ENCODE measurements around the gene VAMP4.
A peak's percentile ranks its signal among the peaks of the same experiment; 100 is the strongest.

Gene VAMP4, protein sequence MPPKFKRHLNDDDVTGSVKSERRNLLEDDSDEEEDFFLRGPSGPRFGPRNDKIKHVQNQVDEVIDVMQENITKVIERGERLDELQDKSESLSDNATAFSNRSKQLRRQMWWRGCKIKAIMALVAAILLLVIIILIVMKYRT

GRCh38 chr1:171741872-171742576, at the start of gene VAMP4:
VAMP4 (minus strand) TSS chr1:171742065; CDS start chr1:171738414, 3,651 bp downstream.
- DNase-seq, result peak; percentile 86

GRCh38 chr1:171790318-171790717, 48.5 kb upstream of the VAMP4 start:
- DNase-seq, result no peak

- DNase-seq, result no peak
These were observed 46.8 kb upstream of the VAMP4 start for GRCh38 chr1:171788696-171789095.

GRCh38 chr1:171787686-171788480, 46.0 kb upstream of the VAMP4 start:
- no peak for DNase-seq

DNA sequence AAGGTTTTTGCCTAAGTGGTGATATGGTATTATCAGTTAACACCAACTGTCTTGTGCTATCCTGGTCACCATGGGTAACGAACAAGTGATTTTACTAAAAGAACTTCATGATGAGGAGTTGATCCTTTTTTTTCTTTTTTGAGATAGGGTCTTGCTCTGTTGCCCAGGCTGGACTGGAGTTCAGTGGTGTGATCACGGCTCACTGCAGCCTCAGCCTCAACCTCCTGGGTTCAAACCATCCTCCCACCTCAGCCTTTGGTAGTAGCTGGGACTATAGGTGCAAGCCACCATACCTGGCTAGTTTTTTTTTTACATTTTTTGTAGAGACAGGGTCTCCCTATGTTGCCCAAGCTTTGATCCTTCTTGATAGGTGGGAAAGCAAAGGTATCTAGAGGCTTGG, 44.7 kb upstream of the VAMP4 start:
- no peak for DNase-seq

DNA sequence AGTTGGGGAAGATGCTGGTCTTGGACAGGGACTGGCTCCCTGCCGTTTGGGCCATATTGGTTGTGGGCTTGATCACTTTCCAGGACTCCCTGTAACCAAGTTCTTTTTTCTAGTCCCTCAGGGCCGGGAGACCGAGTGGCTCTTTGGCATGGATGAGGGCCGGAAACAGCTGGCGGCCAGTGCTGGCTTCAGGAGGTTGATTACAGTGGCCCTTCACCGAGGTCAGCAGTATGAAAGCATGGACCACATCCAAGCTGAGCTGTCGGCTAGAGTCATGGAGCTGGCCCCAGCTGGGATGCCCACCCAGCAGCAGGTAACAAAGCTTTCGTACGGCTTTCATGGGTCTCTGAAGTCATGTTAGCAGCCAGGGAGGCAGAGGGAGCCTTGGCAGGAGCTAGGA, 43.9 kb upstream of the VAMP4 start:
- no peak for DNase-seq

GRCh38 chr1:171784784-171785183, 42.9 kb upstream of the VAMP4 start:
- DNase-seq, result no peak

DNA sequence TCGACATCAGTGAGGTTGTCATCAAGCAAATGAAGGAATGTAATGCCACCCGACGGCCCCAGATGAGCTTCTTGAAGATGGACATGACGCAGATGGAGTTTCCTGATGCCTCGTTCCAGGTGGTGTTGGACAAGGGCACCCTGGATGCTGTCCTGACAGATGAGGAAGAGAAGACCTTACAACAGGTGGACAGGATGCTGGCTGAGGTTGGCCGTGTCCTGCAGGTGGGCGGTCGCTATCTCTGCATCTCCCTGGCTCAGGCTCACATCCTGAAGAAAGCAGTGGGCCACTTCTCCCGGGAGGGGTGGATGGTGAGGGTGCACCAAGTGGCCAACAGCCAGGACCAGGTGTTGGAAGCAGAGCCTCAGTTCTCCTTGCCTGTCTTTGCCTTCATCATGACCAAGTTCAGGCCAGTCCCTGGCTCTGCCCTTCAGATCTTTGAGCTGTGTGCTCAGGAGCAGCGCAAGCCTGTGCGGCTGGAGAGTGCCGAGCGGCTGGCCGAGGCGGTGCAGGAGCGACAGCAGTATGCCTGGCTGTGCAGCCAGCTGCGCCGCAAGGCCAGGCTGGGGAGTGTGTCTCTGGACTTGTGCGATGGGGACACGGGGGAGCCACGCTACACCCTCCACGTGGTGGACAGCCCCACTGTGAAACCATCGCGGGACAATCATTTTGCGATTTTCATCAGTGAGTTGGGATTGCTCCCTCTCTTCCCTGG, 42.1 kb upstream of the VAMP4 start:
- DNase-seq, result no peak

- DNase-seq, result peak; percentile 99
These were observed 39.5 kb upstream of the VAMP4 start, which contains the start of gene METTL13 for GRCh38 chr1:171781176-171781875. METTL13 (plus strand) TSS chr1:171781660; CDS start chr1:171781968, 308 bp downstream.

GRCh38 chr1:171780583-171781175, 38.8 kb upstream of the VAMP4 start:
- DNase-seq, result no peak

DNA sequence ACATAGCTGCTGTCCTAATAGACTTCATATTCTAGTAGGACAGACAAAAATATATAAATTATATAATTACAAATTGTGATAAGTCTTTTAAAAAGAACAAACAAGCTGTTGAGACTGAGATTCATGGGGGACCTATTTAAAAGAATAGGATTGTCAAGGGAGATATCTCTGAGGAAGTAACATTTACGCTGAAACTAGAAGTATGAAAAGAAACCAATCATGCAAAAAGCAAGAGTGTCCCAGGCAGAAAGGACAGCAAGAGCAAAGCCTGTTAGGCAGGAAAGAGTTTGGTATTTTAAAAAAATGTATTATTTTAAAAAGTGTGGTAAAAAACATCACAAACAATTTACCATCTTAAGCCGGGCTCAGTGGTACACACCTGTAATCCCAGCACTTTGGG, 30.4 kb upstream of the VAMP4 start:
- DNase-seq, result no peak

DNA sequence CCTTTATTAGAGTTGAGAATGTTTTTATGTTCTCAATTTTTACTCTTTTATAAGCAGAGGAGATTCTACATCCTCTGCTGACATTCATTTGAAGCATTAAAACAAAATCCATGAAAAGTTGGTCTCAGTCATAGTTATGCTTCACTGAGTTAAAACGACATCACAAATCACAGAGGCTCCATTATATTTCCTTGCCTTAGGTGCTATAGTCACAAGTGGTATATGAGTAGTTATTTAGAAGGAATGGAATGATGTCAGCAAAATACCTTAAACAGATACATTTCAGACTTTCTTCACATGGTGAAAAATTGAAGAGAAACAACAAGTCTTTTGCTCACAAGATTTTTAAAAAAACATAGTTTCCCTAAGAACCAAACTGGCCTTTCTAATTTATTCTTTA, 27.9 kb upstream of the VAMP4 start:
- no peak for DNase-seq

GRCh38 chr1:171769171-171769570, 27.3 kb upstream of the VAMP4 start:
- no peak for DNase-seq

GRCh38 chr1:171763764-171764163, 21.9 kb upstream of the VAMP4 start:
- DNase-seq, result no peak

GRCh38 chr1:171762143-171762563, 20.3 kb upstream of the VAMP4 start:
- no peak for DNase-seq

GRCh38 chr1:171758011-171758410, 16.1 kb upstream of the VAMP4 start:
- no peak for DNase-seq

- no peak for DNase-seq
These were observed 15.0 kb upstream of the VAMP4 start for GRCh38 chr1:171756856-171757255.

GRCh38 chr1:171754971-171755370, 13.1 kb upstream of the VAMP4 start:
- no peak for DNase-seq

DNA sequence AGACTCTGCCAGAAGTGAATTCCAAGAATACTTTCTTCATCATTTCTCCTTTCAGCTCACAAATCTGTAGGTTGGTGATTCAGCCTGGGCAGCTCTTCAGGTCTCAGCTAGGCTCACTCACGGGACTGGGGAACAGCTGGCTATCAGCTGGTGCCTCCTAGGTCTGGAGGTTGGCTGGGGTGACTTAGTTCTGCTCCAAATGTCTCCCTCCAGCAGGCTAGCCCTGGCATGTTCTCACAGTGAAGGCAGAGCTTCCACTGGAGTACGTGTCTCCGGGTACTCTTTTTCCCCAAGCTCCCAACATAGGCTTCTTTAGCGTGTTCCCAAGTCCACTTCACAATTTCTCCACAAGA, 12.5 kb upstream of the VAMP4 start:
- DNase-seq, result no peak

DNA sequence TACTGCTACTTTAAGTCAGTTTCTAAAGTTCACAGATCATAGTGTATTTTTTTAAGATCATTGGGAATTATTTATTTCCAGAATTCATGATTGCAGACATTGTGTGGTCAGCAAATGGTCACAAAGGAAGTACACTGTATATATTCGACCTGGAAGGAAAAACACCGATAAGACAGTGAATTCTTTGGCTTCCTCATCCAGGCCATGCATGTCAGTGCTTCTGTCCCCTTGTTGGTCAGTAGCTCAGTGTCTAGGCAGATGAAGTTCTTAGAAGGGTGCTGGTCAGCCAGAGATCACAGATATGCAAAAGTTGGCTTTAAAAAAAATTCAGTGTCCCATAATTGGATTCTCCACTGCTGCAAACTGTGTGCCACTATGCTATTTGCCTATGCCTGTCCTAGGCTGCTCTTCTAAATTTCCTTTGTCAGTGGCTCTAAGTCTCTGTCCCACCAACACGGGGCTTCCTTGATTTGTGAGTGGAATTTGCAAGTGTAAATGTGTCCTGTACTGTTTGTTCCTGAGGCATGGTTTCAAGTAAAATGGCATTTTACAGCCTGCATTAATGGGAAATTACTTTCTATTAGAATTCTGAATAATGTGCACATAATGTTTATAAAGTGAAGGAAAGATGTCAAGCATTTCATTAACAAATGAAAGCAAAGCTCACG, 12.0 kb upstream of the VAMP4 start:
- DNase-seq, result no peak

- no peak for DNase-seq
These were observed 11.3 kb upstream of the VAMP4 start for GRCh38 chr1:171753182-171753581.

DNA sequence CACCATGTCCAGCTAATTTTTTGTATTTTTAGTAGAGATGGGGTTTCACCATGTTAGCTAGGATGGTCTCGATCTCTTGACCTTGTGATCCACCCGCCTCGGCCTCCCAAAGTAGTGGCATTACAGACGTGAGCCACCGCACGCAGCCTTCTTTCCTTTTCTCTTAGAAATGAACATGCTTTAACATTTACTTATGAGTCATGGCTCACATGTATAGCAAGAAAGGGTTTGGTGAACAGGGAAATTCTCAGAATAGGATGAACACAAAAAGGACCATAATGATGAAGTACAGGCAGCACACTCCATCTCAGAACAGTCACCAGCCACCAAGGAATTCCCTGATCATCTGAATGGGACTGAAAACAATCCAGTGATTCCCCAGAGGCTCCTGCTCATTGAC, 9.4 kb upstream of the VAMP4 start:
- no peak for DNase-seq

All from stimulated activated CD4-positive, alpha-beta T cell treated with anti-CD3 and anti-CD28 coated beads, Interleukin-1b, Interleukin-23, amount 100 ng/mL, for 48 hours (primary cell).